Neural progenitor cell (in vitro differentiated cells): ENCODE results near the gene GOLGA8Q.
"Not testable (repeated sequence)": the region's sequence is repeated elsewhere in the genome, so short reads cannot be mapped to it uniquely, and the experiment has no call there.

Experiments used
- EZH2 ChIP-seq: fragments of 200-600 bp; sonication (generic); IDR thresholded peaks from 2 replicates; pipeline ENCODE4 v1.6.1; 2017; ENCODE audit warnings: antibody characterized with exemption, mild to moderate bottlenecking, moderate library complexity
- TF ChIP-seq, protein P1 (sequence below): fragments of 200-600 bp; sonication (generic); IDR thresholded peaks from 2 replicates; pipeline ENCODE4 v1.5.1; 2017; ENCODE audit warnings: antibody characterized with exemption, mild to moderate bottlenecking

- TF ChIP-seq, protein P1, sequence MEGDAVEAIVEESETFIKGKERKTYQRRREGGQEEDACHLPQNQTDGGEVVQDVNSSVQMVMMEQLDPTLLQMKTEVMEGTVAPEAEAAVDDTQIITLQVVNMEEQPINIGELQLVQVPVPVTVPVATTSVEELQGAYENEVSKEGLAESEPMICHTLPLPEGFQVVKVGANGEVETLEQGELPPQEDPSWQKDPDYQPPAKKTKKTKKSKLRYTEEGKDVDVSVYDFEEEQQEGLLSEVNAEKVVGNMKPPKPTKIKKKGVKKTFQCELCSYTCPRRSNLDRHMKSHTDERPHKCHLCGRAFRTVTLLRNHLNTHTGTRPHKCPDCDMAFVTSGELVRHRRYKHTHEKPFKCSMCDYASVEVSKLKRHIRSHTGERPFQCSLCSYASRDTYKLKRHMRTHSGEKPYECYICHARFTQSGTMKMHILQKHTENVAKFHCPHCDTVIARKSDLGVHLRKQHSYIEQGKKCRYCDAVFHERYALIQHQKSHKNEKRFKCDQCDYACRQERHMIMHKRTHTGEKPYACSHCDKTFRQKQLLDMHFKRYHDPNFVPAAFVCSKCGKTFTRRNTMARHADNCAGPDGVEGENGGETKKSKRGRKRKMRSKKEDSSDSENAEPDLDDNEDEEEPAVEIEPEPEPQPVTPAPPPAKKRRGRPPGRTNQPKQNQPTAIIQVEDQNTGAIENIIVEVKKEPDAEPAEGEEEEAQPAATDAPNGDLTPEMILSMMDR: not testable (repeated sequence)
- TF ChIP-seq EZH2: not testable (repeated sequence)
These were observed 37.3 kb upstream of the GOLGA8Q start for GRCh38 chr15:30514545-30514944.
